GM18502 (cell line): ENCODE results near the gene KRTAP10-4.
"Not testable (repeated sequence)": the region's sequence is repeated elsewhere in the genome, so short reads cannot be mapped to it uniquely, and the experiment has no call there.

Source experiments
- ATAC-seq: cut with Tn5 transposase; IDR thresholded peaks from one replicate; pipeline ENCODE4 v1.9.1; 2021; ENCODE audit warnings: mild to moderate bottlenecking; ENCODE audit not compliant: unreplicated experiment, poor library complexity

KRTAP10-4 gene

GRCh38 chr21:44555200-44555875 lies 18.2 kb upstream of the KRTAP10-4 start:
- ATAC-seq = no peak

- no peak for ATAC-seq
Measured at GRCh38 chr21:44556879-44557278, 16.6 kb upstream of the KRTAP10-4 start.

GRCh38 chr21:44557491-44558328 lies 15.8 kb upstream of the KRTAP10-4 start:
- no peak for ATAC-seq

GRCh38 chr21:44558329-44558675 lies 15.2 kb upstream of the KRTAP10-4 start:
- ATAC-seq = not testable (repeated sequence)

- ATAC-seq = no peak
Measured at GRCh38 chr21:44558695-44559094, 14.8 kb upstream of the KRTAP10-4 start, which contains the start of gene KRTAP10-3. KRTAP10-3 (minus strand) TSS chr21:44558795; CDS start chr21:44558715, 80 bp downstream.

- no peak for ATAC-seq
Measured at GRCh38 chr21:44564099-44564498, 9.4 kb upstream of the KRTAP10-4 start.

- ATAC-seq = no peak
Measured at GRCh38 chr21:44564886-44565598, 8.5 kb upstream of the KRTAP10-4 start.

GRCh38 chr21:44566403-44566802 lies 7.1 kb upstream of the KRTAP10-4 start:
- ATAC-seq = no peak

GRCh38 chr21:44567481-44568171 lies 5.9 kb upstream of the KRTAP10-4 start:
- ATAC-seq = no peak

GRCh38 chr21:44568261-44568660 lies 5.3 kb upstream of the KRTAP10-4 start:
- no peak for ATAC-seq

GRCh38 chr21:44568667-44569556 lies 4.6 kb upstream of the KRTAP10-4 start:
- ATAC-seq = no peak

GRCh38 chr21:44569861-44570517 lies 3.5 kb upstream of the KRTAP10-4 start:
- no peak for ATAC-seq

GRCh38 chr21:44571296-44571695 lies 2.2 kb upstream of the KRTAP10-4 start:
- no peak for ATAC-seq

- ATAC-seq = no peak
Measured at GRCh38 chr21:44571844-44572782, 1.4 kb upstream of the KRTAP10-4 start.

- no peak for ATAC-seq
Measured at GRCh38 chr21:44572959-44573583, 458 bp upstream of the KRTAP10-4 start.

GRCh38 chr21:44574457-44575306 lies 1.2 kb downstream of the KRTAP10-4 start:
- ATAC-seq = no peak
